HG03280 (cell line): ENCODE results near the gene PDPN.

Experiments used
- ATAC-seq: cut with Tn5 transposase; IDR thresholded peaks from one replicate; pipeline ENCODE4 v1.9.1; 2021; ENCODE audit warnings: mild to moderate bottlenecking, moderate library complexity; ENCODE audit not compliant: unreplicated experiment

Gene PDPN

GRCh38 chr1:13616234-13616633, 32.6 kb downstream of the PDPN start:
- ATAC-seq = no peak

GRCh38 chr1:13617108-13617507, 33.5 kb downstream of the PDPN start:
- no peak for ATAC-seq

DNA sequence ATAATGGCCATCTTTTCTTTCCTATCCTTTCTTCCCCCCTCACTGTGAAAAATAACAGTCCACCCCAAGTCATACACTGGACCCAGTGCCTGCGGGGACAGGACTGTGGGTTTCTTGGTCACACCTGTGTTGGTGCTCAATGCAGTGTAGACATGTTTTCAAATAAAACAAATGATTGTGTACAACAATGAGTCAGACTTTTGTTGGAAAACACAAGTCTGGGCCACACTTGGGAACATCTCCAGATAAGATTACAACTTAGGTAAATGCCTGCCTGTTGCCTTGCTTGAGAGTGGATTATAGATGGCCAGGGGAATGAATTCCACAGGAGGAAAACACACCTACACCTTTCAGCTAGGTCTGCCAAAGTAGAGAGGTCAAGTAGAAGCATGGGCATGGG, 34.1 kb downstream of the PDPN start:
- no peak for ATAC-seq

DNA sequence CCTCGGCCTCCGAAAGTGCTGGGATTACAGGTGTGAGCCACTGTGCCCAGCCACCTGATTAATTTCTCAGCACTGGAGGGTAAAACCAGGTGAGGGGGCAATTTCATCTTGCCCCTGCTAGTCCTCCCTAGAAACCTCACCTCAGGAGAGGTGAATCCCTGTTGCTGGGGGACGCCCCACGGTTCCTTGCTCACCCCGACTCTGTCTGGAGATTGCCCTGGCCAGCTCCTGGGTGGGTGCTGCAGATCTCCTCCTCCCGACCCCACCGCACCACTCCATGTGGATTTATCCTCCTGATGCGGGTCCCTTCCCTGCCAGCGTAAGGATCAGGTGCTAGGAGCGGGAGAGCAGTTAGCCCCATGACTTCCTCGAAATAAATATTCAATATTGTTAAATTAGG, 34.9 kb downstream of the PDPN start:
- ATAC-seq = no peak

- no peak for ATAC-seq
Observed at GRCh38 chr1:13619909-13620308, 36.3 kb downstream of the PDPN start.

- ATAC-seq = no peak
Observed at GRCh38 chr1:13620825-13621224, 37.2 kb downstream of the PDPN start.

- ATAC-seq = no peak
Observed at GRCh38 chr1:13622446-13622845, 38.8 kb downstream of the PDPN start.

GRCh38 chr1:13623021-13623637, 39.5 kb downstream of the PDPN start:
- no peak for ATAC-seq

GRCh38 chr1:13624526-13624925, 40.9 kb downstream of the PDPN start:
- no peak for ATAC-seq

- ATAC-seq = no peak
Observed at GRCh38 chr1:13627127-13627526, 43.5 kb downstream of the PDPN start.

GRCh38 chr1:13628218-13628617, 44.6 kb downstream of the PDPN start:
- ATAC-seq = no peak

- no peak for ATAC-seq
Observed at GRCh38 chr1:13628711-13629110, 45.1 kb downstream of the PDPN start.

GRCh38 chr1:13642306-13643004, 58.8 kb downstream of the PDPN start:
- ATAC-seq = no peak

GRCh38 chr1:13643017-13643416, 59.4 kb downstream of the PDPN start:
- ATAC-seq = no peak

GRCh38 chr1:13646521-13646920, 62.9 kb downstream of the PDPN start:
- ATAC-seq = no peak

GRCh38 chr1:13651279-13651678, 67.6 kb downstream of the PDPN start:
- no peak for ATAC-seq

DNA sequence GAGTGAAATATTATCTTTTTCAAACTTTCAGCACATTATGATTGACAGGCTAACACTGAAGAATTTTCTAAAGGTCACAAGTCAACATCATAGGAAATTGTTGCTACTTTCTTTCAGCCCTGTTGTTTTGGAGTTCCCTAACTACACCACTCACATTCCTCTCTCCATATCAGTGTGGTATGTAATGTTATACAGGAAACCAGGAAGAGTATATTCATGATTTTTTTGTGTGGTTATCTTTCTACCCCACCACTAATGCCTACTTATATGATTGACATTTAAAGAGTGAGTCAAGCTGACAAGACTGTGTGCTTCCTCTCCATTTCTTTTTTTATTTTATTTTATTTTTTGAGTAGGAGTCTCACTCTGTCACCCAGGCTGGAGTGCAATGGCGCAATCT, 68.6 kb downstream of the PDPN start:
- no peak for ATAC-seq

DNA sequence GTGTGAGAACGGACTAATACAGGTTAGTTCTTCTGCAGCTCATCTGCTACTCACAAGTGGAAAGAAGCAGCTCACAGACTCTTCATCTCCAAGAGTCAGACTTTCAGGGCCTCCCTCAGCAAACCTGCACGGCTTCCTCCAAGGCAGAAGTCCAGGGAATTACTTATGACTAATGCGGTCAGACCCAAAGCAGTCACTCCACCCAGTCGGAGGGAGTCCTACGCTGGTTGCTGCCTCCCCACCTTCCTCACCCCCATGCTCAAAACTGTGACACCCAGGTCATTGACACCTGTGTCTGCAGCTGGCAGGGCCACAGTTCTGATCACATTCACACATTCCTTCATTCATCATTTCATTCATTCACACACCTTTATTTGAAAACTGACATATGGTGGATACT, 77.9 kb downstream of the PDPN start:
- ATAC-seq = no peak

DNA sequence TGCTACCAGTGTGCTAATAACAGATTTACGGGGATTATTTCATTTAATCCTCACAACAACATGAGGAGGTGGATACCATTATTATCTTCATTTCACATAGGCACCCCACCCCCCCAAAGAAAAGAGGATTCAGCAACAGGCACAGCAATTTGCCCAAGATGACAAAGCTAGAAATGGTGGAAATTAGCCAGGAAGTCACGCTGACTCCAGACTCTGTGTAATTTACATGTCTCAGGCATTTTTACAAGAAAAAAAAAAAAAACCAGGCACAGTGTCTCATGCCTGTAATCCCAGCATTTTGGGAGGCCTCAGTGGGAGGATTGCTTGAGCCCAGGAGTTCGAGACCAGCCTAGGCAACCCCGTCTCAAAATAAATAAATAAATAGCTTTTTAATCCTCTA, 78.9 kb downstream of the PDPN start:
- ATAC-seq = no peak

DNA sequence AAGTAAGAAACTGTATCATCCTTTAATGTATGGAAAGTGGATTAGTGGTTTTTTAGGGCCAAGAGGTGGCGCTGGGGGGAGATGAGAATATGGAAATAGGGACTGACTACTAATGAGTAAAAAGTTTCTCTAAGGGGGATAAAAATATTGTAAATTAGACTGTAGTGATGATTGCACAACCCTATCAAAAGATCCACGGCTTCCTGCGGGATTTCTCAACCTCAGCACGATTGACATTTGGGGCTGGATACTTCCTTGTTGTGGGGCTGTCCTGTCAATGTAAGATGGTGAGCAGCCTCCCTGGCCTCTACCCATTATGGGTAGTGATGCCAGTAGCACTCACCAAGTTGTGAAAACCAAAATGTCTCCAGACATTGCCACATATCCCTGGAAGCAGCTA, 80.3 kb downstream of the PDPN start:
- no peak for ATAC-seq

- ATAC-seq = no peak
Observed at GRCh38 chr1:13664451-13664850, 80.8 kb downstream of the PDPN start.

DNA sequence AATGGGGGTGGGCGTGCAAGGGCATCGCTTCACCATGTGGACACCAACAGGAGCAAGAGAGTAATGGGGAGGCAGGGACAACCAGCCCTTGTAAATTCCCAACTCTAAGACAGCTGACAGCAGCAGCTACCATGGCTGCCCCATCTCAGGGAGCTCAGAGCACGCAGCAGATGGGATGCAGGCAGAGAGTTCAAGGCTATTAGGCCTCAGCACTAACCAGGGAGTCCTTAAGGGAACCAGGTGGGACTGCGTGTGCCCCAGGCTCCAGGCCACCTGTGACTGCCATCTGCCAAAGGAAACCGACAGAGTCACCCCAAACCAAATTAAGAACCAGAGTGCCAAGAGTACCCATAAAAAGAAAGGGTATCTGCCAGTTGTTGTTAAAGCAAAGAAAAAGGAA, 82.7 kb downstream of the PDPN start:
- ATAC-seq = no peak
